ENCODE measurements around the gene CMTM7. TPM values are rescaled to one million over a fixed set of nuclear protein-coding genes. Genes with fewer than 3 reads are reported as not detected.

CMTM7 gene
- total and polyA plus RNA-seq, 12 donors, result 5.4 to 19.2 (median 13.0) TPM

DNA sequence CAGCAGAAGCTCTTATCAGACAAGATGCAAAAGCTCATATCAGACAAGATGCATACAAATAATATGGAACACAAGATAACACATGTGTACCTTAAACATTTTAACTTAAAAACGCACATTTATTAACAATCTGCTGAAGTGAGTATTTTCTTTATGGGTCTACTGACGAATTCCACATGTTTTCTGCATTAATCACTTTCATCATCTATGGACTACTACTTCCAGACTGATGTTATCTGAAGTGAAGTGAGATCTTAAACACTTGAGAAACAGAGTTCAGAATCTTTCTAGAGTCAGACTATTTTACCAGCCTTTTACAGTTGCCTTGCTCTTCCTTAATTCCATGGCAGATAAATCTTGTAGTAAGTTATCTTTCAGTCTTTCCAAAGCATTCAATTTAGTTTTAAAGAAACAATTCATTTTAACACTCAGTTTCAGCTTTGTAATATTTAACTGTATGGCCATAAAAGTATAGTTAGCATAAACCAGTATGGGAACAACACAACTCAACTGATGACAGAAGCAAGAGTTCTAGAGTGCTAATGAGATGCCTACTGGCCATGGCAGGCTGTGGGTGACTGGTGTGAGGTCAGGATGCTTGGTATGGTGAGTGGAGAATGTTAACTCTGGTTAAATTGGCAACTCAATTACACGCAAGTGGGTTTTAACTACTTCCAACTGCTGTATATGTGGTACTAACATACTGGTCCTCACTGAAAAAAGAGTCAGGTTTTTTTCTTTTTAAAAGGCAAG, 101.2 kb downstream of the CMTM7 start:
- H3K4me1 ChIP-seq (replicated peaks in 1 of 2), result peaks cover 6 to 10% of the 10 kb centered on the region in 2 donors
- H3K9me3 ChIP-seq (replicated peaks in 1 of 3), result no peaks in the 10 kb centered on the region
- no peak overlapping the region for H3K27ac ChIP-seq
- no peaks in the 10 kb centered on the region for H3K36me3 ChIP-seq (replicated peaks in 1 of 2)
- DNase-seq, result no peak
- no peak for TF ChIP-seq POLR2A (IDR thresholded peaks at IDR 0.05)
- TF ChIP-seq, protein P1, sequence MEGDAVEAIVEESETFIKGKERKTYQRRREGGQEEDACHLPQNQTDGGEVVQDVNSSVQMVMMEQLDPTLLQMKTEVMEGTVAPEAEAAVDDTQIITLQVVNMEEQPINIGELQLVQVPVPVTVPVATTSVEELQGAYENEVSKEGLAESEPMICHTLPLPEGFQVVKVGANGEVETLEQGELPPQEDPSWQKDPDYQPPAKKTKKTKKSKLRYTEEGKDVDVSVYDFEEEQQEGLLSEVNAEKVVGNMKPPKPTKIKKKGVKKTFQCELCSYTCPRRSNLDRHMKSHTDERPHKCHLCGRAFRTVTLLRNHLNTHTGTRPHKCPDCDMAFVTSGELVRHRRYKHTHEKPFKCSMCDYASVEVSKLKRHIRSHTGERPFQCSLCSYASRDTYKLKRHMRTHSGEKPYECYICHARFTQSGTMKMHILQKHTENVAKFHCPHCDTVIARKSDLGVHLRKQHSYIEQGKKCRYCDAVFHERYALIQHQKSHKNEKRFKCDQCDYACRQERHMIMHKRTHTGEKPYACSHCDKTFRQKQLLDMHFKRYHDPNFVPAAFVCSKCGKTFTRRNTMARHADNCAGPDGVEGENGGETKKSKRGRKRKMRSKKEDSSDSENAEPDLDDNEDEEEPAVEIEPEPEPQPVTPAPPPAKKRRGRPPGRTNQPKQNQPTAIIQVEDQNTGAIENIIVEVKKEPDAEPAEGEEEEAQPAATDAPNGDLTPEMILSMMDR (IDR thresholded peaks at IDR 0.05), result no peak
- intact Hi-C loops (cut with DNase I), result no loop called here
- 73 to 94% (median 89%) methylated on average over 3 of the region's 3 CpGs for WGBS, 4 donors
- H3K4me3 ChIP-seq, result no peak overlapping the region
- no peaks in the 10 kb centered on the region for H3K27me3 ChIP-seq

DNA sequence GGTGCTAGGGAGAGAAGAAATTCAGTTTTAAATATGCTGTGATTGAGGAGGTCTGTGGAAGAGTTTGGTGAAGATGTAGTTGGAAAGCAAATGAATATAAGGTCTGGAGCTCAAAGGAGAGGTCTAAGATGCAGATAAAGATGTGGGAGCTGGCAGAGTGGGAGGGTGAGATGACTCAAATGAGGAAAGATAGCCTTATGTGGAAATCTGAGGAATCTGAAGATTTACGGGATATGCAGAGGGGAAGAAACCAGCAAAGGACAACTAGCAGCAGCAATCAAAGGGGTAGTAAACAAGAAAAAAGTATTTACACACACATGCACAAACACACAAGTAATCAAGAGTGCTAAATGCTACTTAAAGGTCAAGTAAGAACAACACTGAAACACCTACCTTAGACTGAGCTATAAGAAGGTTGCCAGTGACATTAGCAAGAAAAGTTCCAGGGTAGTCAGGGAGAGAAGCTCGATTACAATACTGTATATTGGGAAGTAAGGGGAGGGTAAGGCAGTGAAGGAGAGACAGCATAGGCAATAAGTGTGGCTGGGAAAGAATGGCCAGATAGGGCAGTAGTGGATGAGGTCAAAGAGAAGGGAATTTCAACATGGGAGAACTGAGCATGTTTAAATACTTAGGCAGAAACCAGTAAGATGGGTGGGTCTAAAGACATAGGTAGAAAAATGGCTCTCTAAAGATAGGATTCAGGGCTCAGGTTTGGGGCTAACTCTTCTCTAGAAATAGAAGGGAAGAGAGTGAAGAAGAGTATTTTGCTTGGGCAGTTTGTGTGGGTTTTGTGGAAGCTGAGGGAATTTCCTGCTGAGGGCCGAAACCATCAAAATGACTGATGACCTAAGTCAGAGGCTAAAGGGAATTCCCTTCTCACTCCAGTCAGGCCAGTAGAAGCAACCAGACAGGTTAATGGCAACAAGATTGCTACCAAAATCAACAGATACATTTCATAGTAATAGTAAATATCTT, 102.1 kb downstream of the CMTM7 start:
- TF ChIP-seq, protein P1 (IDR thresholded peaks at IDR 0.05), result no peak
- no peak for TF ChIP-seq POLR2A (IDR thresholded peaks at IDR 0.05)
- Histone ChIP-seq H3K36me3 (replicated peaks in 1 of 2) (no peaks in the 10 kb centered on the region), H3K9me3 (replicated peaks in 1 of 3) (no peaks in the 10 kb centered on the region), H3K27me3 (no peaks in the 10 kb centered on the region), H3K4me1 (replicated peaks in 1 of 2) (peaks cover 6 to 10% of the 10 kb centered on the region in 2 donors), H3K4me3 (no peak overlapping the region), H3K27ac (no peak overlapping the region)
- intact Hi-C loops (cut with DNase I), result no loop called here
- 47 to 60% (median 57%) methylated on average over 3 of the region's 3 CpGs for WGBS, 4 donors
- DNase-seq, result no peak

DNA sequence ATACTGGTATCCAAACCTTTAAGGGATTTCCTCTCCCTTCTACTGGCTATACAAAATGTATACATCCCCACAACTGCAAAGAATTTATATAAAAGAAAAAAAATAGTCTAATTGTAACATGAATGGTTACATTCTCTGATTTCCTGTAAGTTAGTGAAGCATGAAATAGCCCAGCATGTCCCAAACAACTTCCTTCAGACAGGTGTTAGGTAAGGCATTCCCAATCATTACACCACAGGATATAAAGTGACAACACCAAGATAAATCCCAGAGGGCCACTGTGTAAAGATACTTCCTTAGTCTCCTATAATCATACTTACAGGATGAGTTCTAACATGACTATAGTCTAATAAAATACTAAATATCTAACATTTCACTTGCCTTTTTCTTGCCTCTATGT, 103.4 kb downstream of the CMTM7 start:
- H3K27ac ChIP-seq, result no peak overlapping the region
- H3K9me3 ChIP-seq (replicated peaks in 1 of 3), result no peaks in the 10 kb centered on the region
- intact Hi-C loops (cut with DNase I), result no loop called here
- DNase-seq, result no peak
- no peak overlapping the region for H3K4me3 ChIP-seq
- peaks cover 6 to 10% of the 10 kb centered on the region in 2 donors for H3K4me1 ChIP-seq (replicated peaks in 1 of 2)
- TF ChIP-seq, protein P1 (IDR thresholded peaks at IDR 0.05), result no peak
- TF ChIP-seq POLR2A (IDR thresholded peaks at IDR 0.05), result no peak
- H3K27me3 ChIP-seq, result no peaks in the 10 kb centered on the region
- H3K36me3 ChIP-seq (replicated peaks in 1 of 2), result no peaks in the 10 kb centered on the region

DNA sequence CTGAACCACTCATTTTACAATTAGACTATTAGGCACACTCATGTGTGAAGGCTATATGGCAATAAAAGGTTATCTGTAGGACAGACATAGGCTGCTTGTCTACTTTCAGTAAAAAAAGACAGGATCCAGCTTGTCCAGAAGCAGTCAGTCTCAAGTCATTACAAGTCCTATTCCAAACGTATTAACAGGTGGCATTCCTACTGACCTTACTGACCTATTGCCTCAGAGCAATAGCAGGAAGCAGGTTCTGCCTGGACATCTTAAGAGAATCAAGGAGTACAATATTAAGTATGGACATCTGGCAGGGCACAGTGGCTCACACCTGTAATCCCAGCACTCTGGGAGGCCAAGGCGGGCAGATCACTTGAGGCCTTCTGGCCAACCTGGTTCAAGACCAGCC, 104.0 kb downstream of the CMTM7 start:
- DNase-seq, result no peak
- Histone ChIP-seq H3K4me1 (replicated peaks in 1 of 2) (peaks cover 10 to 14% of the 10 kb centered on the region in 2 donors), H3K27me3 (no peaks in the 10 kb centered on the region), H3K36me3 (replicated peaks in 1 of 2) (no peaks in the 10 kb centered on the region), H3K9me3 (replicated peaks in 1 of 3) (no peaks in the 10 kb centered on the region), H3K27ac (no peak overlapping the region), H3K4me3 (no peak overlapping the region)
- intact Hi-C loops (cut with DNase I), result no loop called here
- no peak for TF ChIP-seq POLR2A (IDR thresholded peaks at IDR 0.05)
- TF ChIP-seq, protein P1 (IDR thresholded peaks at IDR 0.05), result no peak
- WGBS, 4 donors, result 82 to 90% (median 84%) methylated on average over 2 of the region's 2 CpGs

Data from adrenal gland (tissue), 12 donors.